Stimulated activated naive CD8-positive, alpha-beta T cell treated with anti-CD3 and anti-CD28 coated beads, Interleukin-15, Interleukin-2, amounts not matched to agents 100 U/mL and 50 U/mL, for 24 hours (primary cell): ENCODE measurements around the gene ABLIM2.
A peak's percentile ranks its signal among the peaks of the same experiment; 100 is the strongest.

Experiments used
- ATAC-seq: fragments of 150-1000 bp; cut with Tn5 transposase; one replicate; pipeline ENCODE4 v1.10.0; 2021
- DNase-seq: peaks from one replicate; pipeline ENCODE4 v3.0.0; 2021

ABLIM2 gene

DNA sequence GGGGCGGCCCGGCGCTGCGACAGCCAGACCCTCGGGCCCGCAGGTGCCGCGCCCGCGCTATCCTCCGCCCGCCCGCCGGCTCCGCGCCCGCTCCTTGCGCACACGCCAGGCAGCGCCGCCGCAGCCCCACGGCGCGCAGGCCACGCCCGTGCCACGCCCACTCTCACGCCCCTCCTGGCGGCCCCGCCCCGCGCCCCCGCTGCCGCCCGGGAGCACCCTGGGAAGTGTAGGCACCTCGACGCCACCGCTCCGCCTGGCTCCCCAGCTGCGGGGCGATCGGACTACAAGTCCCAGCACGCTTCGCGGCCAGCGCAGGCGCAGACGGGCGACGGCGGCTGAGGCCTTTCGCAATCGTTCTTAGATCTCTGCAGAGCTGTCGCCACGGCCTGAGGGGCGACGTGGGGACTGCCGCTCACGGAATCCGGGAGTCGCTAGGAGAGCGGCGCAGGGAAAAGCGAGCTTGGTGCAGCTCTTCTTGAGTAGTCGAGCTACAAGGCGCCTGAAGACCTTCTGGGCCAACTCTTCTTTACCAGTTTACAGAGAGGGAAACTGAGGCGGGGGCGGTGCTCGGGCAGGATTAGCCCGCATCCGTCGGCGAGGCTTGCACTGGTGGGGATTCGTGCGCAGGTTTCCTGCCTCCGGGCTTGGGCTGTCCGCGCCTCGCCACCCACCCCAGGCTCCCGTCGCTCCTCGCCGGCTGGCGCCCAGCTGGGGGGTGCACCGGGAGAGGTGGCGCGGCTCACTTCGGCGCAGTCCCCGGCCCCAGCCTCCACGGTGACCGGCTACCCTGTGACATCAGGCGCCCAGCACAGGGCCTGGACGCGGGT, at the start of gene ABLIM2:
ABLIM2 (minus strand) TSS at position 104 of the 827 bp plus-strand sequence. CDS start 124 bp downstream, outside the sequence.
- ATAC-seq = peak; percentile 97
- peak; percentile 98 for DNase-seq

DNA sequence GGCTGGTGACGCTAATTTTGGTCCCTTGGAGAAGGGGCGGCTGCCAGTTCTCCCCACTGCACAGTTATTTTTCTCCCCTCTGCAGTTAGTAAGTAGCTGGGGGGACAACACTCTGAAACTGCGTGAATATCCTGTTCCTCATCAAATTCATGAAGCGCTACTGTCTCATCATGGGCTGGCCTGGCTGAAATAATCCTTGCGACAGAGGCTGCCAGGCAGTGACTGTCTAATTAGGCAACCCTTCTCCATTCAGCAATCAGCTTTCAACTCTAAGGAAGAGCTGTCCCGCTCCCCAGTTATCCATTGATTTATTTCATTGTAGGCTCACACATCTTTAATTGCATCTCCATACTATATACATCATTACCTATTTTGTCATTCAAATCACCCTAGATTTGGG, 48.7 kb upstream of the ABLIM2 start:
- ATAC-seq = no peak
- DNase-seq = no peak

- ATAC-seq (no peak), DNase-seq (no peak)
These were observed 47.4 kb upstream of the ABLIM2 start for GRCh38 chr4:8205749-8206611.

DNA sequence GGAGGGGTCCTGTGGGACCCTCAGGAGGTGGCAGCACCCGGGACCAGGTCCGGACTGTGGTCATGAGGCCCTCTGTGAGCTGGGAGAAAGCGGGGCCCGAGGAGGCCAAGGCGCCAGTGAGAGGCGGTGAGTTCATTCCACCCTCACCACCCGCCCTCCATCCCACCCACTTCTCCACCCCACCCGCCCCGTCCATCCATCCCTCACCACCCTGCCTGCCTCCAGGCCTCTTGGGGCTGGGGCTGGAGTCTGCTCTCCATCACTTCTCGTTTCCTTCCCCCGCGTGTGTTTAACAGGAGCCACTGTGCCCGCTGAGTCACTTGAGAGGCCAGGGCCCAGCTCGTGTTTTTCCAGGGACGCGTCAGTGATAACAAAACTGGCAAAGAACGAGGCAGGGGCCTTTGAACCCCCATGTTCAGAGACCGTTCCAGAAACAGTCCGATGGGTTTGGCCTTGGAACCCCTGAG, 46.7 kb upstream of the ABLIM2 start:
- no peak for DNase-seq
- no peak for ATAC-seq

DNA sequence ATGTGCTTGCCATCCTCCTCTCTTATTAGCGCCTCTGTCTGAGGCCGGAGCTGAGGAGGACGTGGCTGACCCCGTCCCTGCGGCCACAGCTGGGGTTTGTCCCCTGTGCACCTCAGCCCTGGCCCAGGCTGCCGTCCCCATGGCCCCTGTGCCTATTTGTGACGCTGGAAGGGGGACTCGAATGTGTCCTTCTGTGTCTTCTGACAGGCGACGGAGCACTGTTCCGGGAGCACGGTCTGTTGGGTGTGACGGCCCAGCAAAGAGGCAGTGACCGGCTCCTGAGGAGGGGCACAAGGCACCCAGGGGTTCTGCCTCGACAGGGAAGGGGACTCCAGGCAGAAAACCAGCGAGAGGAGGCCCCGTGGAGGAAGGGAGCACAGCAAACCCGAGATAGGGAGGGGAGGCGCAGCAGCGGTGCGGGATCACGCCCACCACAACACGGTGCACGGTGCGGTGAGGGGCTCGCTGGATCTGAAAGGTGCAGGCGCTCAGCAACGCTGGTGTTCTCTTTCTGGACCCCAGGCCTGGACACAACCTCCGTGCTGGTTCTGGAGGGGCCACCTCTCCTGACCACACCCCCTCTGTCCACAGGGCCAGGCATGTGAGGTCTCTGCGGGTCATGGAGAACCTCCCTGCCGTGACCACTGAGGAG, 46.1 kb upstream of the ABLIM2 start:
- DNase-seq (no peak), ATAC-seq (no peak)

GRCh38 chr4:8203817-8204216, 45.2 kb upstream of the ABLIM2 start:
- ATAC-seq (no peak), DNase-seq (no peak)

DNA sequence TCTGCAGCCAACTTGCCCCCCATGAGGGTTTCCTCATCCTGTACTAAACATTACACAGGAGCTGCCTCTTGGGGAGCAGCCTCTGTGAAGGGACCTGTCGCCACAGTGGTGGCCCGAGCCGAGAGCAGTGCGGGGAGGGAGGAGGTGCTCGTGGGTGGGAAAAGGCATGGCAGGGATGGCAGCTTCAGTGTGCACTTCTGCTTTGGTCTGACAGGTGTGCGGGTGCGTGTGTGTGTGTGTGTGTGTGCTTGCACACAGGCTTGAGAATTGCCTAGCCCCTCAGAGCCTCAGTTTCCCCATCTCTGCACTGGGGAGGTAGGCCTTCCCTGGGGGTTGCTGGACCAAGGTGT, 44.4 kb upstream of the ABLIM2 start:
- DNase-seq (no peak), ATAC-seq (no peak)

DNA sequence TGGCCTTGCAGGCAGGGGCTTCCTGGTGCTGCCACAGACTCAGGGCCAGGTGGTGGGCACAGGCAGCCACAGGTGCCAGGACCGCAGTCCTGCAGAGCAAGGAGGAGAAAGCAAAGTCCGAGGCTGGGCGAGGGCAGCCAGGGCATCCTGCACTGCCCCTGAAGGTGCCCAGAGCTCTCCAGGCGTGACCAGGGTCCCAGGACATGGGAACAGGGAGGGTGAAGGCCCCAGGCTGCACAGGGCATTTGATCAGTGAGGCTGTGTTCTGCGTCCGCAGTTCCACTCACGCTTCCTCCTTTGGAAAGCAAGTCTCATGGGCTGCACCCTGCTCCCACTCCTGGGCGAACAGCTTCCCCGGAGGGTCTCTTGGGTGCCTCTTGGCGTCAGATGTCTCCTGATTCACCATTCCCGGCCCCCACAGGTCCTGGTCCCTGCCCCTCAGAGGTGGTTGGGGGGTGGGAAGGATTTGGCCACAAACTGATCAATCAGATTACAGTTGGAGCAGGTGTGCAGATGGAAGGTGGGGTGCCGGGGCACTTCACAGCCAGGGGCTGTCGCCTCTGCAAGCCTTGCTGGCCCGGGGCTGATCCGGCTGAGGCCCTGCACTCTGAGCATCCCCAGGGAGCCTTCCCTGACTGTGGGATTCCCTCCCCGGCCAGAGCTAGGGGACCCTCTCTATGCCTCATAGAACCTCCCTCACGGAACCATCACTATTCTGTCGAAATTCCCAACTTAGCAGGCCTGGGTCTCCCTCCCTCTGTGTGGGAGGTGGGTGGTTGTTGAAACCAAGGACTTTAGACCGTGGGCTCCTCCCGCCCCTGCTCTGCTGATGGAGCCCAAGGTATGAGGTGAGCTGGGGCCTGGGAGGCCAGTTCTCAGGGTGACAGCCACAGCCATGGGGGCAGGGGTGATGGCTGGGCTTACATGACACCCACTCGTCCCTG, 43.8 kb upstream of the ABLIM2 start:
- ATAC-seq = no peak

DNA sequence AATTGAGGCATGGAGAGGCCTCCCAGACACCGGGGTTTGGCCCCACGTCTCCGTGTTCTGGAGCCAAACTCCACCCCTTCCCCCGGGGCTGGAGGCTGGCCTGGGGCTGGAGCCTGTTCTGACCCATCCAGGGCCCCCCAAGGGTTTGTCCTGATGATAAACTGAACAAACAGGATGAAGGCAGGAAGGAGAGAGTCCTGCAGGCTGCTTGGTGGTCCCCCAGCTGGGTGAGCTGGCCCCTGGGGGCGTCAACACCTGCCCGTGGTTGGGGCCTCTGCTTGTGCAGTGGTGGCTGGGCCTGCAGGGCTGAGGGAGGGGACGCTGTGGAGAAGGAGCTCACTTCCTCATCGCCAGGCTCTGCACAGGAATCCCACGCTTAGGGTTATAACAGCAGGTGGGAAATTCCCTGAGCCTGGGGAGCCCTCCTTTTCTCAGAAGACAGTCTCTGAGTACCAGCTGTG, 42.7 kb upstream of the ABLIM2 start:
- DNase-seq (peak; percentile 56), ATAC-seq (peak; percentile 60)

More for the DNA sequence above, 43.8 kb upstream of the ABLIM2 start:
- DNase-seq = no peak

DNA sequence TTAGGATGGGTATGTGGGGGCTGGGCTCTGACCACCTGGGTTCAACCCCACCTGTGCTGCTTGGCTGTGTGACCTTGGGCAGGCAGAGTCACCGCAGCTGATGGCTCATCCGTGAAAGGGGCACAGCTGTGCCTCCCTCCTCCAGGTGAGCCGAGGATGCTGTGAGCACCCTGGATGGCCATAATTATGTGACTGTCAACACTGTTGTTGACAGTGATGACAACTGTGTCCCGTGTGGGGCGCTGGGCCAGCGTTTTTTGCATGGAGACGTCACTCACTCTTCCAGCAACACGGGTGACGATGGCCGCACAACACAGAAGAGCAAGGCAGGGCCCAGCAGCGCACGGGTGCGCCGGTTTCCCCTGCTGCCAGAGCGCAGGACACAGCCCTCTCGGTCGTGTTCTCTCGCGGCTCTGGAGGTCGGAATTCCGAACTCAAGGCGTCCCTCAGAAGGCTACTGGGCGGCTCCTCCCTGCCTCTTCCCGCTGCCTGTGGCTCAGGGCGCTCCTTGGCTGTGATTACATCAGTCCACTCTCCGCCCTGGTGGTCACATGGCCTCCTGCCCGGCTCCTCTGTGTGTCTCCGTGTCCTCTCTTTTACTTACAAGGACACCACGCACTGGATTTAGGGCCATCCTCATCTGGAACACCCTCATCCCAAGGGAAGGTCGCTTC, 41.8 kb upstream of the ABLIM2 start:
- no peak for ATAC-seq
- DNase-seq = no peak

- ATAC-seq (peak; percentile 15), DNase-seq (peak; percentile 27)
These were observed 41.1 kb upstream of the ABLIM2 start for GRCh38 chr4:8199594-8200301.

- ATAC-seq (peak; percentile 74), DNase-seq (peak; percentile 76)
These were observed 40.4 kb upstream of the ABLIM2 start, which contains the start of gene SH3TC1 for GRCh38 chr4:8198906-8199593. Gene SH3TC1 (plus strand): TSS chr4:8199290. CDS start chr4:8205195, 5,905 bp downstream.

- no peak for ATAC-seq
- DNase-seq = no peak
These were observed 39.7 kb upstream of the ABLIM2 start for GRCh38 chr4:8198206-8198905.

DNA sequence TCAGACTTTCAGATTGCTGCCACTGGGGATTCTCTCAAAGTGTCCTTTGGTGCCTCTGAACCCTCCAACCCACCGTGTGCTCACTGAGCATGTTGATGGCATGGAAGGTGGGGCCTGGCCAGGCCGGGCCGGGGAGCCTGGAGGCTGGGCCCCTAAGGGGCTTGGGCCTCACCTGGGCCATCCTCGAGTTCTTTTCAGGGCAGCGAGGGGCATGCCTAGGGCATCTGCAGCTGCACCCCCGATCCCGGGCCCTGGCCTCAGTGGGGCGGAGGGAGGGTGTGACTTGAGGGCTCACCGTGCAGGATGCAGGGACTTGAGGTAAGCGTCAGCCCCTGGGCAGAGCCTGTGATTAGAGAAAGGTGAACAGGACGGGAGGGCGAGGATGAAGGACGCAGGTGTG, 38.9 kb upstream of the ABLIM2 start:
- DNase-seq (no peak), ATAC-seq (no peak)

DNA sequence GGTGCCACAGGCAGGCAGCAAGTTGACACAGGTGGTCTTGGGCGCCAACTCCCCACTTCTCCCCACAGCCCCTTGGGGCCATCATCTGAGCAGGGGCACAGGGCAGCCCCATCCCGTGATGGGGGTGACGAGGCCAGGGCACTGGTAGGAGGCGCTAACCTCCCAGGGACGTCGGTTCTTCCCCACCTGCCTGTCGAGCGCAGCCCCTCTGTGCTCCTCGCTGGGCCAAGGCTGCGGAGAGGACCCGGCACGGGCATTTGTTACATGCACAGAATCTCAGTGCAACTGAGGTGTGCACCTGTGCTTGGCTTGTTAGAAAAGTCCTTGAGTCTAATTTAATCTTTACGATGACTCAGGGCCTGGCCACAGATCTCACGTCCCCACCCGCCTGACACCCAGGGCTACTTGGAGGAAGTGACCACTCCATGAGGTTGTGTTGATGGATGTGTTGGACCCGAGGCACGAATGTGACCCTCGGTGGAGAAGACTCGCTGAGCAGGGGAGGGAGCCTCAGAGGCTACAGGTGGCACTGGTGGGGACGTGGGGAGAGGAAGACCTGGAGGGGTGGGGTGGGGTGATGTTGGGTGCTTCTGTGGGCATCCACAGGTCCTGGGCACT, 37.3 kb upstream of the ABLIM2 start:
- ATAC-seq = no peak
- DNase-seq = no peak

DNA sequence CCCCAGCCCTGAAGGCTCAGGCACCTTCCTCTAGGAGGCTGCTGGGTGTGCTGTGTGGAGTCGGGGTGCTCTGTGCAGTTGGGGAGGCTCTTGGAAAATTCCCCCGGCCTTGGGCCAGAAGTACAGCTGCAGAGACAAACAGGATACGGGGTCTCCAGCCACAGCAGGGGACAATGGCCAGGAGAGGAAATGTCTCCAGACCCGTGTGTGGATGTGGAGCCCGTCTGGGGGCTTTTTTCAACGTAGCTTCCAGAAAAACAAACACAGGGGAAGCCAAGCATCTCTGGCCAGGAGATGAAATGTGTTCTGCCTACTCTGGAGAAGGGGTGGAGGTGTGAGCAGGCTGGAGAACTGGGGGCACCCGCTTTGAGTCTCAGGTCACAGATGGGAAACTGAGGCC, 36.8 kb upstream of the ABLIM2 start:
- ATAC-seq (no peak), DNase-seq (no peak)

DNA sequence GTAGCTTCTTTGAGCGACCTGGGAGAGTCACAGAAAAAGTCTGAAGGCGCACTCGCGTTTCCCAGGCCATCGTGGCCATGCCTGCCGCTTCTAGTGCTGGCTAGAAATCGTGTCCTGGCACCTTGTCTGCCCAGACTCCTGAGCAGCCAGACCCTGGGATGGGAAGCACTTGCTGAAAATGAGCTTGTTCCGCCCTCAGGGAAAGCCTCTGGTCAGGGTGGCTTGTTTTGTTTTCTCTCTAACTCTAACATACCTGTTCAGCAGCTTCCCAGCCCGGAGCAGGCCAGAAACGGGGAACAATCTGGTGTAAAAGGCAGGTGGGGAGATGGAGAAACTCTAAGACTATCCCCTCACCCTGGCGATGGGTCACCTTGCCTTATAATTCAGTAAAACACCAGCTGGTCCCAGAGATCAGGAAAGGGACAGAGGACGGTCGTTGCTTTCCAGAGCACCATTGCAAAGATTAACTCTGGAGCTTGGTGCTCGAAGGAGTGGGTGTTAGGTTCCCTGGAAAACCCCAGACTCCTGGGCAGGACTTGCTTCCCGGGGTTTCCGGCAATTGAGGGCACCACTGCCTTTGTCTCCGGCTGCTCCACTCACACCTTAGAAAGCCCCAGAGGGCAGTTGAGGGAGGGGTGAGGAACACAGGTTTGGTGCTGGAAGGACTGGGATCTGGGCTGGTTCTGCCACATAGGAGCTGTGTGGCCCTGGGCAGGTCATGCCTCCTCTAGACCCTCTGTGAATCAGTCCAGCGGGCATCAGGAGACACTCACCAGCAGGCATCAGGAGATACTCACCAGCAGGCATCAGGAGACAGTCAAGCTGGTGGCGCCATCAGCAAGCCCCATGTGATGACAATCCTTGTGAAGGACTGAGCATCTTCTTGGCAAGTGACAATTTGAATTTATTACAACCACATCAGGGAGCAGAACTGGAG, 36.0 kb upstream of the ABLIM2 start:
- ATAC-seq (no peak), DNase-seq (no peak)
